T follicular helper cell (primary cell): Measurements from ENCODE around the gene UMPS.

ENCODE experiments used
- DNase-seq: peaks from one replicate; pipeline ENCODE4 v3.0.0-alpha.2; 2020; ENCODE audit warnings: low read depth
- total RNA-seq, 2 experiments: gene quantifications; one replicate each; lab custom pipeline; 2026; lab: John Stamatoyannopoulos, UW

UMPS gene
- 47.9 to 102 reads per million in 2 experiments for total RNA-seq

DNA sequence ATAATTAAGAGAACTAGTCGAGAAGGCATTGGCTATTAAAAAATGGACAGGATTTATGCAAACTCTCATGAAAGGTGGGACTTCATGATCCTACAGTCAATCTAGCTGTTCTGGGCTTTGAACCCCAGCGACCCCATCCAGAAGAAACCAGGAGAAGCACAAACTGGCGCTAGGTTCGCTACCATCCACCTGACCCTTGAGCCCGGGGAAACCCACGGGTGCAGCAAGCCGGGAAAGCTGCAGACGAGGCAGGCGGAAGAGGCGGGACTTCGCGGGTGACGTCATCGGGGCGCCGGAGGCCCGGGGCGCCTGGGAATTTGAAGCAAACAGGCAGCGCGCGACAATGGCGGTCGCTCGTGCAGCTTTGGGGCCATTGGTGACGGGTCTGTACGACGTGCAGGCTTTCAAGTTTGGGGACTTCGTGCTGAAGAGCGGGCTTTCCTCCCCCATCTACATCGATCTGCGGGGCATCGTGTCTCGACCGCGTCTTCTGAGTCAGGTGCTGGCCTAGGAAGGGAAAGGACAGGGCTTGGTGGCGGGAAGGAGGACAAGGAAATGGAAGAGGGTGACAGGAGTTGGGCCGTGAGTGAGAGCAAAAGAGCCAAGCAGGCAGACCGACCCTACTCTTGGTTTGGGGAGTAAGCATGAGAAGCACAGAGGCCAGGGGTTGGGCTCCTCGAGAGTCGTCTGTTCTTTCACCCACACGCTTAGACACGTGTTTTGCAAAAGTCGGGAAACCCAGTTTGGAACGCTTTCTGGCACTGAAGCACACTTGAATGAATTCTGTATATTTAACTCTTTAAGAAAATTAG lies at the start of gene UMPS:
UMPS (plus strand) TSS at position 324 of the 812 bp plus-strand sequence; CDS start at position 344, 20 bp downstream.
- DNase-seq: peak; percentile 86

DNA sequence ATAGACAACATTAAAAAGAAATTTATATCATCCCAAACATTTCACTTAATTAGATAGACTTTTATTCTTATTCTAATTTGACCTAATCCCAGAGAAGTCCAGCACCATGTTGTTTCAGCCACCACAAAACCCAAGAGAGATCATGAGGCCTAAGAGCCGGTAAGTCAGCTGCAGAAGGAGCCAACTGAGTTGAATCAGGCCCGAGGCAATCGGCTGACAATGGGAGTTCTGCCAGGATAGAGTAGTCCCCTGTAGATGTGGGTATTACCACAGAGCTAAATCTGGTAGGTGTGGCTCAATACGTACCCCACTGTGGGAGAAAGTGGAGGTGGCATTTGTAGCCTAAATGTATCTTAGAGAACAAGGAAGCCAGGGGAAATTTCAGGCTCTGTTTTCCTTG lies 49.7 kb upstream of the UMPS start:
- DNase-seq: no peak

DNA sequence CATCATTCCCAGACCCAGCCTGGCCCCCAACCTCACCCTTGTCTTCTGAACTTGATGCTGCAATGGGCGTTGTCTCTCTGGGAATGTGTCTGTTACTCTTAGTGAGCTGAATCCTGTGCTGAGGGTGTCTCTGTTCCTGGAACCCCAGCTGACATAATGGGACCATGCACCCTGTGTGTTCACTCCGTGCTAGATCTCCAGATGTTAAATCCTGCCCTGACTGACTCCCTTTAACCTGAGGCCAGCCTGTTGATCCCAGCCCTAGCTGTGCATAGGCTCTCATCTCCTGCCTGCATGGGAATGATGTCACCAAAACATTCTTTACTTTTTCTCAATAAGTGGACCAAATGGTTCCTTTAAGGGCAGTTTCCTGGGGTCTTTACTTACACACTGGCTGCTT lies 48.0 kb upstream of the UMPS start:
- no peak for DNase-seq

DNA sequence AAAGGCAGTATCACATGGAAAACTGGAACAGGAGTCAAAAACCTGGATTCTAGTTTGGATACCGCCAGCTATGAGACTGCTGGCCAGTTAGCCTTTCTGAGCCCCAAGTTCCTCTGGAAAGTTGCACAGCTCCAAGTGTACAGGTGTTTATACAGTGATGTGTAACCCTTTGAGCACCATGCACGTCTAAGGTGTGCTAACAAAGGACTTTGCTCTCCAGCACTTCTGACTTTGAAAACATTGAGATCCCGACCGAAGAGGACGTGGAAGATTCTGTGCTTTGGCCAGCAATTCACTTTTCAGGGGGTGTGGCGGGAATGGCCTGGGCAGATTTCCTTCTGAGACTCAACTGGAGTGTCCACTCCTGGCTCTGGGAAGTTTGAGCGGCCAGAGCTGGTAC lies 45.8 kb upstream of the UMPS start:
- no peak for DNase-seq

DNA sequence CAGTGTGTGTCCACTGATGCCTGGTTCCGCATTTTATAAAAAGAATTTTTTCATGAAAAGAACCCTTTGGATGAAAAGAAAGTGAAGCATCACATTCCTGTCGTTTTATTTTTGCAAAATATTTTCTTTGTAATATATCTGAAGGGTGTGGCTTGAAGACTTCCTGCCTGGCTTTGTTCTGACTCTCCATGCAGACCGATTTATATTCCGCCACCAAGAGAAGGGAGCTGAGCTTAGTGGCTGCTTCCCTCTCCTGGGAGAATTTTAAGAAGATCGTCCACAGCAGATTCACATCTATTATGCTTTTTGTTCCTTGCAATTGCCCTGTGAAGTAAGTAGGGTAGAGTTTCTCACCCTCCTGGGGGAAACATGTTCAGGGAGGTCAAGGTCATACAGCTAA lies 45.2 kb upstream of the UMPS start:
- no peak for DNase-seq

DNA sequence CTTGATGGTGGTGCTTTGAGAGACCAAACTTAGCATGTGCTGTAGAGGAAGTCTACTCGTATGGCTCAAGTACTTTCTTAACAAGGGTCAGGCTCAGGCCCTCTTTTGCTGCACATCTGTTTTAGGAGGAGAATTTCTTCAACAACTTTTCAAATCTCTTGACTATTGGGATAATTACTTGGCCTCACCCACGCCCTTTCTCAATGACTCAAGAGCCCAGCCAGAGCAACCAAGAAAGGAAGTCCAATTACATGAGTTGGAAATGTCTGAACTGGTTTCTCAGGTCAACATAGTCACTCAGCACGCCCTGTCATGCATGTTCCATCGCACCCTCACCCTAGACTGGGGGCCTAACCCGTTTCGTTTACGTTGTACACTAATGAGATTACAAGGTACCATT lies 44.8 kb upstream of the UMPS start:
- DNase-seq: no peak

DNA sequence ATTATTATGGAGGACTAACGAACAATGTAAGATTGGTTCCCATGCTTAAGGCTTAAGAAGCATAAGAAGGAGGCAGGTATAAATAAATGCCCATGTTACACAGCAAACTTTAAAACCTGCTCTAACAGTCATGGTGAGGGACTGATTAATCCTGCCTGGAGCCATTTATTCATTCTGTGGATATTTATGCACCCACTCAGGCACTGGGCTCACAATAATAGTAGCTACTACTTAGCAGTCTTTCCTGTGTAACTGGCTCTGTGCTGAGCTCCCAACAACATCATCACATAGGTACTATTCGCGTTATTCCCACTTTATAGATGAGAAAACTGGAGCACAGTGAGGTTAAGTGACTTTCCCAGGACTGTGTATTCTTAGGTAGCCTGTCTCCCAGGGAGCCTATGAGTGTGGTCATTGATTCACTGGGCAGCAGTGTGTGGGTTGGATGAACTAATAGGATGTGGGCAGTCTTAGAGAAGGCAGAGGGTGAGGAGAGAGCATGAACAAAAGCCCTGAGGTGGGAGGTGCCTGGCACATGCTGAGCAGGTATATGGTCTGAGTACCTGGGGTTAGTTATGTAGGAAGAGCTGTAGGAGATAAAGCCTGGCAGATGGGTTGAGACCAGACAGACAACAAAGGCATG lies 44.1 kb upstream of the UMPS start:
- DNase-seq: no peak

DNA sequence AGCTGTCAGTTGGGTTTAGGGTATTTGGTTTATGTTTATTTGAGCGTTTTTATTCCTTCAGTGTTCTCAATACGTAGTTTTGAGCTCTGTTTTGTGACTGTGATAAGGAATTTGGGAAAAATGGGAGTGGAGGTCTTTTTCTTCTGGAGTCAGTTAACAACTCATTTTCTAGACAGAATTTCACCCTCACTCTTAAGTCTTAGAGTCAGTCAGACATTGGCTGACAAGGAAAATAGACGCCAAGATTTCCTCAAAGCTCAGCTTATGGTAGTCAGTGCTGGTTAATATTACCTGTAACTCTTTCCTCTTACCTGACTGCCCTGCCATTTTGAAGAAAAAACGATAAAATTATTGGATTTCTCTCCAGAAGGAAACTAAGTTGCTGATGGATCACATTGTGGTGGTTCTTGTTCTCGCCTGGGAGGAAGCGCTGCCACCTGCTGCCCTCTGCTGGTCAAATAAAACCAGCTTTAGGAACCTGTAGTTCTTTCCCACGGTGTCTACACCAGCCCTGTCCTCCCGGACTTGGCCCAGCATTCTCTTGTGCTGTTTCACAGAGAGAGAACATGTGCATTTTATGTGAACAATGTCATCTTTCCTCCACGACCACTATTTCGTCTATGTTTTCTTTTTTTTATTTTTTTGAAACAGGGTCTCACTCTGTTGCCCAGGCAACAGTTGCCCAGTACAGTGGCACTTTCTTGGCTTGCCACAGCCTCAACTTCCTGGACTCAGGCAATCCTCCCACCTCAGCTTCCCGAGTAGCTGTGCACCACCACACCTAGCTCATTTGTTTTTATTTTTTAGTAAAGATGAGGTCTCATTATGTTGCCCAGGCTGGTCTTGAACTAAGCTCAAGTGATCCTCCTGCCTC lies 41.4 kb upstream of the UMPS start:
- DNase-seq: peak; percentile 51

DNA sequence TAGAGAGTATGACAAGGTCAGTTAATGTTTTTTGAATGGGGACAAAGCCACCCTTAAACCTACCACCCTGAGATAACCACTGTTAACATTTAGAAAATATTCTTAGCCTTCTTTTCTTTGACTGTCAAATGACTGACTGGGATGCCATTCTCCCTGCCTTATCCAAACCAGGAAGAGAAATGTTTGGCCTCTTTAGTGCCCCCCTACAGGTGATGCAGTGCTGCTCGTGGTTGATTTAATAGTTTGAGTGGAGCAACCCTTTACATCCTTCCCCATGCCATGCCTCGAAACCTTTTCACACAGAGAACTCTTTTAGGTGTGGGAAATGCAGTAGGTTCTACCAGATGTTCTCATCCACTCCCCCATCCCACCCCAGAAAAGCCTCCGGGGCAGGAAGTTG lies 38.7 kb upstream of the UMPS start:
- DNase-seq: no peak

DNA sequence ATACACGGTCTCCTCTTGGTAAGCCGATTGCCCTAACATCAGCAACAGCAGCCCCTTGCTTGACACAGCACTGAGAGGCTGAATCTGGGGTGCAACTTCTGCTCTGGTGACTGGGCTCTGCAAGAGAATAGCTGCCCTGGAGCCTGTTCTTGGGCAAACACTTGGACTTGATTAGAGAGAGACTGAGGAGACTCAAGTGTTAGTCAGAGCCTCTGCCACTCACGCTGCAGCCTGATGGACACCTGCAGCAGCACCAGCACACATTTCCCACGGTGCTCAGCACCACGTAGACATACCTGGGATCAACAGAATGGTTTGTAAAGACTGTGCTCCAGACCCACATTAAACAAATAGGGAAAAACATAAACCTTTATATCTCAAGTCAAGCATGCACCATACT lies 35.8 kb upstream of the UMPS start:
- no peak for DNase-seq

DNA sequence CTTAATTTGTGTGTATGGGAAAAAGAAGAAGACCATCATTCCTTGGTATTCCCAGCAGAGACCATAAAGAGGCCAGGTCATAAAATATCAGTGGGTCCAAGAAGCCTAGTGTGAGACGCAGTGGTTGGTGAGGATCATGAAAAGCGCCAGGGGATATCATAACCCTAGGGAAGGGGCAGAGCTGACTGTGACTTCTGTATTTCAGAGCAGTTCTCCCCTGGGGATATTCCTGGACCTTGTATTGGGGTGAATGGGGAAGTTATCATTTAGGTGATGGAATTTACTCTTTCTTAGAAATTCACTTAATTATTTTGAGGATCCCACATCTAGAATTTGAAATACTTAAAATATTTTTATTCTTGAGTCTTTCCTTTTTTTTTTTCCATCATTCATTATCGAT lies 34.9 kb upstream of the UMPS start:
- DNase-seq: no peak

DNA sequence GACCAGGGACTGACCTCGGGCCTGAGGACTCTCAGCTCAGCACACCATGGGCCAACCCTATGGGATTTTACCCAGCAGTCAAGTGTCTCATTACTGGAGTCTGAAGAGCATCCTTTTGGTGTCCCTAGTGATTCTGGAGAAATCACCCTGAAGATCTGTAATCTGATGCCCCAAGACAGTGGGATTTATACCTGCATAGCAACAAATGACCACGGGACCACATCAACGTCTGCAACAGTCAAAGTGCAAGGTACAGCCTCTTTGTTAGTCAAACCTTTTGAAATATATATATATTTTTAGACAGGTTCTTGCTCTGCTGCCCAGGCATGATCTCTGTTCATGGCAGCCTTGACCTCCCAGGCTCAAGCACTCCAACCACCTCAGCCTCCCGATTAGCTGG lies 34.2 kb upstream of the UMPS start:
- DNase-seq: no peak

DNA sequence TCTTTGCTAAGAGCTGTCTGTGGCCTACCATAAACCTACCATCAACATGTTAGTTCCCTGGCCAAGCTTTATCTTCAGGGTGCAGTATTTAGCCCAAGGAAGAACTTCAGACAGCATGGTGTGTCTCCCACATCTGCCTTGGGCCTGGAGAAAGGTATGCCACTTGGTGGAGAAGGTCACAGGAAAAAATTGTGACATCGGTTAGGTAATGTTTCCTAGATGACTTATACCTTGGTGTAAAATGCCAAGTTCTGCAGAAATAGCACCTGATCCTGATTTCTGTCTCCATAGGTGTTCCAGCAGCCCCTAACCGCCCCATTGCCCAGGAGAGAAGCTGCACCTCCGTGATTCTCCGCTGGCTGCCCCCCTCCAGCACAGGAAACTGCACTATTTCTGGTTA lies 33.0 kb upstream of the UMPS start:
- no peak for DNase-seq

DNA sequence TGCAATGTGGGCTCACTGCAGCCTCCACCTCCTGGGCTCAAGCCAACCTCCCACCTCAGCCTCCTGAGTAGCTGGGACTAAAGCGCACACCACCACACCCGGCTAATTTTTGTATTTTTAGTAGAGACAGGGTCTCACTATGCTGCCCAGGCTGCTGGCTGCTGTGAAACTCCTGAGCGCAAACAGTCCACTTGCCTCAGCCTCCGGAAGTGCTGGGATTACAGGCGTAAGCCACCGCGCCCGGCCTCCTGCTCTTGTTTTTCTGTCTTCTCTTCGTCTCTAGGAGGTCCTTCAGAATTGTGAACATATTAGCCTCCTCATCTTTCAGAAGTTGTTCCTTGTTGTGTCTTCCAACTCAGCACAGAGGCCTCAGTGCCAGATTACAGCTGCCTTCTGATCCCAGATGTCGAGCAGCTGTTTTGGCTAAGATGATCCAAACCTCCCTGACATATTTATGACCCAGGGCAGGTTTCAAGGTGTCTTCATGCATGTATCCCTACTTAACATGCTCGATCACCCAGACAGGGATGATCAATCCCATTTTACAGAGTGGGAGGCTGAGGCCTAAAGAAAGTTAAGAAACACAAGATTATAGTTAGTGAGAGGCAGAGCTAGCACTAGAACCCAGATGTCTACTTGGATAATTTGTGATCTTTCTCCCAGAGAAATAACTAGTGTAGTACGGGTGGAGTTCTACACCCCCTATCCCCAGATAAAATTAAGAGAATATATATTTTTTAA lies 32.1 kb upstream of the UMPS start:
- DNase-seq: no peak

DNA sequence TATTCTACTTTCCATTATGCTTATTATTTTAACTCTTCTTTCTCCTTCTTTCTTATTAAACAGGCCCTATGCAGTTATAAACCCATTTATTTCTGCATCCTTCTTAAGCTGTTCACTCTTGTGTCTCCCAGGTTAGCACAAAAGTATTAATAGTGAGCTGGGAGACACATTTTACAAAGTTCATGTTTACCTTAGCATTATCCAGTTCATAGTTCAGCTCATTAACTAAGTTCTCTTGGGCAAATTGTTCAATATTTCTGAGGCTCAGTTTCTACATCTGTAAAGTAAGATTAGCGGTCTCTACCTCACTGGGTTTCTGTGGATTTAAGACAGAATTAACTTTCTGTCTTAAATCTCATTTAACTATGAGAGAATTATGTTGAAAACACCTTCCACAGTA lies 31.2 kb upstream of the UMPS start:
- no peak for DNase-seq

DNA sequence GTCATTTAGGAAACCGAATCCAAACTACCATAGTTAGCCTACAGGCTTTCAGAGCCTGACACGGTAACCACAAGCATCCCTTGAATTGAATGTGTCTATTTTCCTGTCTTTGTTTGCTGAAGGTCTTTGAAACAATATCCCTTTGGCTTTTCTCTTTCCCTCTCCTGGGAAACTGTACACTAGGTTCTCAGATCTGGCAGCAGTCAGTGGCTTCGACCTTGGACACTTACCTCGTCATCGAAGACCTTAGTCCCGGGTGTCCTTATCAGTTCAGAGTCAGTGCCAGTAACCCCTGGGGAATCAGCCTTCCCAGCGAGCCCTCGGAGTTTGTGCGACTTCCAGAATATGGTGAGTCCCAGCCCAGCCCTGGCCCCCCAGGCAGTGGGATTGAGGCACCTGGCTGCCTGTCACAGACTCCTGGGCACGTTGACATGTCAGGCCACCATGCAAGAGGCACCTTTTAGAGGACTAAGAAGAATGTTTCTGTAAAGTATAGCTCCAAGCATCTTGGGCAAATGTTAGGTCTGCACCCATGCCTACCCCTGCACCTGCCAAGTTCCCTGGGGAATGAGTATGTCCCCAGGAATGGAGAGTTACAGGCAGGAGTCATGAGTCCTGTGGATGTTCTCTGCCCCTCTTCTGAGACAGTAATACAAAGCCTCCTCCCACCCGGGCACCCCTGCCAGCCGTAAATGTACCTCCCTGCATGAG lies 30.4 kb upstream of the UMPS start:
- no peak for DNase-seq

DNA sequence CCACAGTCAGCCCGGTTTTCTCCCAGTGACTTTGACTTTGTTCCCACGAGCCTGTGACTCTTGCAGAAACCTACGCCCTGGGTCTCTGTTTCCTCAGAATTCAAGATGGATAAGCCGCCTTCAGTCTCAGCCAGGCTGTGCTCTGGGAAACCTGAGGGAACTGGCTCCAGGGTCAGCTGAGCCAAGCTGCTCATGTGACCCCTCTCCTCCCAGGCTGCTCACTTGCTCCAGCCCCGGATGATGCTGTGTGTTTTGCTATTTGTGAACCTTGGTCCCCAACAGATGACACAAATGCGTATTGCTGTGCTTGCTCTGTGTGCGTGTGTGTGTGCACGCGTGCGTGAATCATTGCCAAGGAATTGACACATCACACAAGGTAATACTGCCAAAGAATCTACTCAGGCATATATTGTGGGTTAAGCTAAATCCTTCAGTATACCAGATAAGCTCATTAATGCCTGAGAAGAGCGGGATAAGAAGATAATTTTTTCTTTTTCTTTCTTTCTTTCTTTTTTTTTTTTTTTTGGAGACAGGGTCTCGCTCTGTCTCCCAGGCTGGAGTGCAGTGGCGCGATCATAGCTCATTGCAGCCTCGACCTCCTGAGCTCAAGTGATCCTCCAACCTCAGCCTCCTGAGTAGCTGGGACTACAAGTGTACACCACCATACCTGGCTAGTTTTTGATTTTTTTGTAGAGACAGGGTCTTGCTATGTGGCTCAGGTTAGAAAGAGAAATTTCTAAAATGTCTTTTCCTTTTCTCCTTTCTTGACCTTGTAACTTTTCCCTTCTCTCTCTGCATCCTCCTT lies 29.2 kb upstream of the UMPS start:
- DNase-seq: no peak

DNA sequence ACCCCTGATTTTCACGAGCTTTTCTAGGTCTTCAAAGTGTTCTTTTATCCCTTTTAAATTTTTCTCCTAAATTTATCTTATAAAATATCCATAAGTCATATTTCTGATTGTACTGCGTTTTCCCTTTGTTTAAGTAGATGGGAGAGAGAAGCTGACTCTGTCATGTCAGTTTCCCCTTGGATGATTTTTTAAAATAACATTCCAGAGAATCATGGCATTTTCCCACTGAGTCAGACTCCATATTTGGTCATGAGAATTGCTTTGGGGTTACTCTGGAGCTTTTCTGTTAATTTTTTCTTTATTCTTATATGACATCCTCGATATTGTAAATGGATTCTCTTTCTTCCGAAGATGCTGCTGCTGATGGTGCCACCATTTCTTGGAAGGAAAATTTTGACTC lies 28.6 kb upstream of the UMPS start:
- DNase-seq: no peak

DNA sequence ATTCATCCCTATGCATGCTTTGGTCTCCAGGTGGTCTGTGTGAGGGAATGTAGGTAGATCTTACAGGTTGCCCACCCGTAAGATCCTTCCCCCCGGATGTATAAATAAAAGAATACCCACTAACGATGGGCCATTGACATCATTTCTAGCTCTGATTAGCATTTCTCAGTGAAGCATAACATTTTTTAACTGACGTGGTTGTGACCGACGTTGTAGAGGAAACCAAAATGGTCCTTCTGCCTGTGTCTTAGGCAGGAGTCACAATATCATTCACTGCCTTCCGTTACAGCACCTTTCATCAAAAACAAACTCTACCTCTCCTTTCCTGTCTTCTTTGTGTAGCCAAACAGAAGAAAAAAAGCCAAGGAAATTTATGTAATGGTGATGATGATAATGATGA lies 27.3 kb upstream of the UMPS start:
- DNase-seq: no peak

DNA sequence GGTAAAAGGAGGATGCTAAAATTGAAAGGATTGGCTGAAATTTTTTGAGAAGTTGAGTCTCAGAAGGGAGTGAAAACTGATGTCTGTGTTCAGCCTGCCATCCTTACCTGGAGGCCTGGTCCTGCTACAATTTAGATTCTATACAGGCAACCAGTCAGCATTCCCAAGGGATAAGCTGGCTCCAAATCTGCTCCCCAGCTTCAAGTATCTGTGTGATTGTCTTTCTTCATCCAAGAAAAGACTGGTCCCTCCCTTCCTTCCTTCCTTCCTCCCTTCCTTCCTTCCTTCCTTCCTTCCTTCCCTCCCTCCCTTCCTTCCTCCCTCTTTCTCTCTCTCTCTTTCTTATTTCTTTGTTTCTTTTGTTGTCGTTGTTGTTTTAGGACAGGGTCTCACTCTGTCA lies 24.7 kb upstream of the UMPS start:
- DNase-seq: no peak
